NCI-H1048 (cell line): Measurements from ENCODE around the gene TJP2.

Experiments used
- DNase-seq: peaks from one replicate; lab custom pipeline; 2025; lab: John Stamatoyannopoulos, UW

TJP2 gene

GRCh38 chr9:69173891-69174615 lies at the start of gene TJP2:
Gene TJP2, plus strand, starts transcription at chr9:69174277. Its CDS starts 96 bp downstream, at chr9:69174373.
- DNase-seq, result no peak

DNA sequence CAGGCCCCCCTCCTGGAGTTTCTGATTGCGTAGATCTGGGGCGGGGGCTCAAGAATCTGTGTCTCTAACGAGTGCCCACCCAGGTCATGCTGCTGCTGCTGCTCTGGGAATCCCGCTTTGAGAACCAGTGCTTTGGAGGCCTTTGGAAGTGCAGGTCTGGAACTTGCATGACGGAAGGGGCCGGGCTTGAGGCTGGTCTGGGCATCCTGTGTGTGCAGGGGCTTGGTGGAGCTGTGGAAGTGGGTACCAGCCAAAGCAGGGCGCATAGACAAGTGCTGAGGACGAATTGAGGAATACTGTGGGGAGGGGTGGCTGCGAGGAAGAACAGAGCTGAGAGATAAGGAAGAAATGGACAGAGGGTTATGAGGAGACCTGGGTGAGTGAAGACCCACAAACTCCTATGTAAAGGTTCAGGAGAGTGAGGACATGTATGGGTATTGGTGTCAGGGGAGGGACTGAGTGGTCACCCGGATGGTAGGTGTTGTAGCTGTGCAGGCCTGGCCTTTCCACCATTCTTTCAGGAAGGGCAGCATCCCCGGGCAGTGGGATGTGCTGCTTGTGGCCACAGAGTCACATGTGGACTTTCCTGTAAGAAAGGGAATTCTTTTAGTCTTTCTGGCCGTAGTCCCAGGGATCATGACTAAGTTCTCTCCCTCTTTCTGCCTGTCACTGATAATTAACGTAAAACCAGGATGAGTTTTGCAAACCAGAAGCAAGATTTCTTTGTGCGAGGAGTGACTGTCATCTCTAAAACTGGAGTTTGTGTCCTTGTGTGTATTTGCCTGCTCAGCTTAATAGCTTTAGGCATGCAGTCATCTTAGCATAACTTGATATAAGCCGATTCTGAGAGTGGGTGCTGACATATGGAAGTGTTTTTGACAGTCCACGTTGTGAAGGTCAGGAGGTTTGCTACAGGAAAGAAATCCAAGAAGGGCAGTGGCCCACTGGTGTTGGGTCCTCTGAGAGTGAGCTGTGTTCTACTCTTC lies 43.3 kb upstream of the TJP2 start:
- DNase-seq, result no peak

DNA sequence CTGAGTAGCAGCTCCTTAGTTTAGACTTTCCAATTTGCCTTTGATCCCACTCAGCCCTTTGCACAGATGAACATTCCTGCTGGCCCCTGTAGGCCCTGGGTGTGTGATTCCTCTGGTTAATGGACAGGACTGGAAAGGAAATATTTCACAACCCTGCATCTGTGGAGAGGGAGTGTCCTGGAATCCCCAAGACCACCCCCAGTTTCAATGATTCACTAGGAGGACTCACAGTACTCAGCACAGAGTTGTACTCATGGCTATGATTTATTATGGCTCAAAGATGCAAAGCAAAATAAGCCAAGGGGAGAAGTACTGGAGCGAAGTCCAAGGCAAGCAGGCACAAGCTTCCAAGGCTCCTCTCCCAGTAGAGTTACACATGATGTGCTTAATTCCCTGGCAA lies 42.4 kb upstream of the TJP2 start:
- no peak for DNase-seq

GRCh38 chr9:69132361-69132760 lies 41.7 kb upstream of the TJP2 start:
- no peak for DNase-seq

DNA sequence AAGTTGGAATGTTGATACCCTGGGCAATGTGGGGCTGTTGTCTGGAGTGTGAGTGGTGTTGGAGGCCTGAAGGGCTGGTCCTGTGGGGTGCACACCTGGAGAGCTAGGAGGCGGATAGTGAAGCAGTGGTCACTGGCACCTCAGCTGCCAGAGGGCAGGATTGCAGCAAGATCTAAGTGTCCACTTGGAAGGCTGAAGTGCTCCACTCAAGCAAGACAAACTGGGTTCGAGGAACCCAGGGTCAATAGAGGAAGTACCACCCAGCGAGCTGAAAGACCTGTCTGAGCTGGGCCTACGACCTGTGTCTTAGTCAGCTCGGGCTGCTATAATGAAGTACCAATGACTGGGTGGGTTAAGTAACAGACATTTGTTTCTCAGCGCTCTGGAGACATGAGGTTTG lies 39.7 kb upstream of the TJP2 start:
- no peak for DNase-seq

GRCh38 chr9:69136185-69136584 lies 37.9 kb upstream of the TJP2 start:
- no peak for DNase-seq

- DNase-seq, result no peak
These were observed 37.3 kb upstream of the TJP2 start for GRCh38 chr9:69136779-69137178.

DNA sequence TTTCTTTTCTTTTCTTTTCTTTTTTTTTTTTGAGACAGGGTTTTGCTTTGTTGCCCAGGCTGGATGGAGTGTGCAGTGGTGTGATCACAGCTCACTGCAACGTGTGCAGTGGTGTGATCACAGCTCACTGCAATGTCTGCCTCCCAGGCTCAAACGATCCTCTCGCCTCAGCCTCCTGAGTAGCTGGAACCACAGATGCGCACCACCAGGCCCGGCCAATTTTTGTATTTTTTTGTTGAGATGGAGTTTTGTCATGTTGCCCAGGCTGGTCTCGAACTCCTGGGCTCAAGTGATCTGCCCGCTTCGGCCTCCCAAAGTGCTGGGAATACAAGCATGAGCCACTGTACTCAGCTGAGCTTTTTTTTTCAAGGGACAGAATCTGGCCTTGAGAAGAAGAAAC lies 36.8 kb upstream of the TJP2 start:
- DNase-seq, result no peak

- no peak for DNase-seq
These were observed 34.5 kb upstream of the TJP2 start for GRCh38 chr9:69139596-69139995.

GRCh38 chr9:69140123-69140735 lies 33.8 kb upstream of the TJP2 start:
- DNase-seq, result no peak

DNA sequence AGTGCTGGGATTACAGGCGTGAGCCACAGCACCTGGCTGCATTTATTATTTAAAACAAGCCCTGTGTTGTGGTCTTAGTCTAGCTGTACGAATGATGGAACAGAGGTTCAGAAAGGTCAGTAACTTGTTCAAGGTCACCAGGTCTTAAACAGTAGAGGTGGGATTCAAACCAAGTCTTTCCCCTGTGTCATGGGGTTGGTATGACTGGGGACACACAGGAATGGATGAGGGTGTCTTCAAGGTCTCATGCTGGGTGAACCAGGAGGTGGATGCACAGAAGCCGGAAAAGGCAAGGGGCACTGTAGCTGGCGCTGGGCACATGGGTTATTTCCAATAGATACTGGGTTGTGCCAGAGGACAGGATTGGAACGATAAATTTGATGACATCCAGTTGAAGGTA lies 32.2 kb upstream of the TJP2 start:
- DNase-seq, result no peak

DNA sequence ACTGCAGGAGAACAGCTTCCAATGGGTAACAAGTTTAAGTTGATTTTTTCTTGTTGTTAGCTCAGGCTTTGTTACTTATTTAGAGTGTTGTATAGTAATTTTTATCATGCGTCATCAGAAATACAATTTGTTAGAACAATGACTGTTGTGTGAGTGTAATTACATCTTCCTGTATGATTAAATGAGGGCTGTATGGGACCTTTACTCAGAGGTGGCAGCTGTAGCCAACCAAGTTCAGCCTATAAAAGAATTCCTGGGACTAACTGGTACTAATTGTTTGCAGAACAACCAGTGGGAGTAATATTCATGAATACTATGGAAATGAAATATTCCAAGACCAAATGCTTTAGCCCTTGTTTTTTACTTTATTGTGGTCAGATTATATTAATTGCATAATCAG lies 30.8 kb upstream of the TJP2 start:
- DNase-seq, result no peak

DNA sequence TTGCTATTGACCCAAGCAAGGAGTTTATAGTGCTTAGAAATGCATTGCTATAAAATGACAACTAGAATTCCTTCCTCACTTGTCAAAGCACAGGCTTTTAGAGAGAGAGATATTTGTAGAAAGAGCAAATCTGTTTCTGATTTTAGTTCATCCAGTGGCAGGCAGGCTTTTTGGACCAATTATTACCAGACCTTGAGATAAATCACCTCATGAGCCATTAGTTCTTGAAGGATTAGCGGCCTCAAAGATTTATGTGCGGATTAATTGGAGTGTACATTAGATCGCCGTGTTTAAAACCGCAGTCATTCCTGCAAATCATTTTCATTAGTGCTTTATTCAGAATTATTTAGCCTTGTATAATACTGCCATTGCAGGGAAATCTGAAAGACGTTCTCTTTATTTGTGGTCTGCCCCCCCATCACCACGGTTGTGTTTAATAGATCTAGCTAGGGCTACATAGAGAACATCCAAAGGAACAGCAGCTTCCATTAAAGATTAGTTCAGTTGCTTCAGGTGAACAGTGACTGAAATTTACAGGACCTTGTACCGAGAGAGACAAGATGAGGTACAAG lies 28.8 kb upstream of the TJP2 start:
- no peak for DNase-seq

- no peak for DNase-seq
These were observed 26.8 kb upstream of the TJP2 start for GRCh38 chr9:69147041-69147834.

DNA sequence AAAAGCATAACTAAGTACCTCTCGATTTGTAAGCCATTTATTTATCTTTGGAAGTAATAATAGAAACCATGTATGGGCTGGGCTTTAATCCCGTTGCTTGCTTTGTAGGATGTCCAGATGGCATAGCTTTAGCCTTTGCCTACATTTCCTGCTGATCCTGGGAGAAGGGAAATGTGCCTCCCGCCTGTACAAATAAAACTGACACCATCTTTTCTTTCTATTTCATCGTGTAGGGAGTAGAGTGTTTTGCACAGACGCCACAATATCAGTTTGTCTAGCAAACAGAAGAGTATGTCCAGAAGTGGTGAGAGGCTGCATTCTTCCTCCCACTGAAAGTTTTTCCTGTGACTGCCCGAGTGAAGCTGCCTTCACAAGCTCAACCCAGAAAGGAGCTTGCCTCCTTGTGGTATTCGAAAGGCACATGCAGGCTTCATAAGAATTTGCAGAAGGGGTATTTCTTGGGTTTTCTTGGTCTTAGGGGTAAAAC lies 24.7 kb upstream of the TJP2 start:
- no peak for DNase-seq

GRCh38 chr9:69151506-69151905 lies 22.6 kb upstream of the TJP2 start:
- DNase-seq, result no peak

- DNase-seq, result no peak
These were observed 20.2 kb upstream of the TJP2 start for GRCh38 chr9:69153707-69154521.

- DNase-seq, result no peak
These were observed 18.6 kb upstream of the TJP2 start for GRCh38 chr9:69155341-69156030.

- DNase-seq, result no peak
These were observed 16.2 kb upstream of the TJP2 start for GRCh38 chr9:69157751-69158466.
